OCI-LY3 (cell line): ENCODE results near the gene RXRA.

Source experiments
- H2AFZ ChIP-seq: fragments of 200-600, 300-600 bp; shearing (Covaris generic); 2 replicates; pipeline ENCODE4 v1.6.0; 2014; ENCODE audit warnings: antibody characterized with exemption, low read depth, low read length
- H3K27ac ChIP-seq: fragments of 200-600, 300-600 bp; sonication (generic); 2 replicates; pipeline ENCODE4 v1.5.1; 2014; ENCODE audit warnings: mild to moderate bottlenecking, low read length, moderate library complexity, mixed read lengths
- H3K27me3 ChIP-seq: fragments of 200-600, 300-600 bp; sonication (generic); 2 replicates; pipeline ENCODE4 v1.6.1; 2014; ENCODE audit warnings: low read depth, low read length, mixed read lengths
- H3K36me3 ChIP-seq: fragments of 200-600, 300-600 bp; sonication (generic); replicated peaks from 2 replicates; pipeline ENCODE3; 2014; ENCODE audit warnings: low read depth, low read length, mixed read lengths
- H3K4me1 ChIP-seq: fragments of 300-600, 200-600 bp; sonication (generic); 2 replicates; pipeline ENCODE4 v1.6.1; 2014; ENCODE audit warnings: low read length, mixed read lengths
- H3K4me2 ChIP-seq: fragments of 200-600, 300-600 bp; sonication (generic); 2 replicates; pipeline ENCODE4 v1.6.1; 2014; ENCODE audit warnings: low read length, mixed read lengths
- H3K4me3 ChIP-seq: fragments of 300-600, 200-600 bp; sonication (generic); 2 replicates; pipeline ENCODE4 v1.5.1; 2014; ENCODE audit warnings: antibody characterized with exemption, mild to moderate bottlenecking, low read length, moderate library complexity
- H3K79me2 ChIP-seq: fragments of 300-600, 200-600 bp; shearing (Covaris generic); 2 replicates; pipeline ENCODE4 v1.6.1; 2014; ENCODE audit warnings: mild to moderate bottlenecking, low read length, mixed read lengths
- H3K9ac ChIP-seq: fragments of 300-600, 200-600 bp; shearing (Covaris generic); 2 replicates; pipeline ENCODE4 v1.6.0; 2014; ENCODE audit warnings: mild to moderate bottlenecking, low read length, moderate library complexity
- H3K9me3 ChIP-seq: fragments of 200-600, 300-600 bp; shearing (Covaris generic); 2 replicates; pipeline ENCODE4 v1.6.1; 2014; ENCODE audit warnings: low read length, mixed read lengths; ENCODE audit not compliant: insufficient read depth
- H4K20me1 ChIP-seq: fragments of 200-600, 300-600 bp; sonication (generic); 2 replicates; pipeline ENCODE4 v1.6.1; 2016; ENCODE audit warnings: low read length, mixed read lengths; ENCODE audit not compliant: insufficient read depth
- CTCF ChIP-seq: fragments of 200-600, 300-600 bp; sonication (generic); IDR thresholded peaks from 2 replicates; pipeline ENCODE4 v1.5.1; 2014; ENCODE audit warnings: antibody characterized with exemption, low read length, low read depth
- EZH2phosphoT487 ChIP-seq: fragments of 200-600 bp; shearing (Covaris generic); IDR thresholded peaks from 2 replicates; pipeline ENCODE4 v1.6.1; 2018; ENCODE audit warnings: antibody characterized with exemption, mixed run types, low read depth

RXRA gene

DNA sequence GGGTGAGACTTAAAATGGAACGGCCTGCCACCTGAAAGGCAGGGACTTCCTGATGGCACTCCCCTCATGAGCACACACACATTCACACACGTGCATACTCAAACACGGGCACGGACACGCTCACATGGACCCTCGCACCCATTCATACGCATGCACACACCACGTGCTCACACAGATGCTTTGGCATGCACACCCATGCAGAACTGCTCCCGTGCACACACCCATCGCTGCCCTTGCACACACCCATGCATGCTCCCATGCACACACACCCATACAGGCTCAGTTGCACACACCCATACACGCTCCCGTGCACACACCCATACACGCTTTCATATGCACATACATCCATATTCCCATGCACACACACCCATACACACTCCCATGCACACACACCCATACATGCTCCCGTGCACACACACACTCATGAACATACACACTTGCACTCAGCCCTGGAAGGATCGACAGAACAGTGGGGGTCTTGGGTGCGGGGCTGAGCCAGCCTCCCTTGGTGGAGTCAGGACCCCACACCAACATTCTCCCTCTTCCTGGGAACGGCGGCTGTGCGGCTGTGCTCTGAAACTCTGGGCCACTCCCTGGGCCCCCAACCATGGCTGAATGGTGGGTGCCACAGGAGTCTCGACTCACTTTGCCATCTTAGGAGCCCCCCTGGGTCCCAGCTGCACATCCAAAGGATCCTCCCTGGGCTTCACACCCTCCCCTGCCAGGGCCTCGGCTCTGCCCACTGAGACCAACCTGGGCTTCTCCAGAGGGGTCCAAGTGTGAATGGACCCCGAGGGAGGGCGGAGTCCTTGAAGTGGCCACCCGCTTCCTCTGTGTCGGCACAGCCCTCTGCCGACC lies 115.2 kb downstream of the RXRA start:
- no peak overlapping the region for H3K9ac ChIP-seq
- H3K36me3 ChIP-seq: no peaks in the 10 kb centered on the region
- TF ChIP-seq EZH2phosphoT487: no peak
- TF ChIP-seq CTCF: no peak
- no peak overlapping the region for H3K4me3 ChIP-seq
- H3K4me2 ChIP-seq: no peak overlapping the region
- H2AFZ ChIP-seq: no peak overlapping the region
- H3K9me3 ChIP-seq: no peaks in the 10 kb centered on the region
- peaks cover 23% of the 10 kb centered on the region for H3K4me1 ChIP-seq
- H3K27me3 ChIP-seq: peaks cover 7% of the 10 kb centered on the region; the same call in 1 of the 2 replicates
- H3K27ac ChIP-seq: no peak overlapping the region
- H3K79me2 ChIP-seq: no peaks in the 10 kb centered on the region
- H4K20me1 ChIP-seq: no peaks in the 10 kb centered on the region; the same call in 1 of the 2 replicates

- Histone ChIP-seq H3K9me3 (no peaks in the 10 kb centered on the region), H3K36me3 (no peaks in the 10 kb centered on the region), H3K79me2 (no peaks in the 10 kb centered on the region), H3K27me3 (peaks cover 7% of the 10 kb centered on the region; the same call in 1 of the 2 replicates), H3K4me3 (no peak overlapping the region), H3K27ac (no peak overlapping the region), H3K9ac (no peak overlapping the region), H3K4me2 (peak overlapping the region; percentile 72; the same call in 1 of the 2 replicates), H2AFZ (no peak overlapping the region), H4K20me1 (no peaks in the 10 kb centered on the region; the same call in 1 of the 2 replicates), H3K4me1 (peaks cover 23% of the 10 kb centered on the region)
- TF ChIP-seq EZH2phosphoT487 (no peak), CTCF (no peak)
Measured at GRCh38 chr9:134442085-134442474, 115.8 kb downstream of the RXRA start.

GRCh38 chr9:134442486-134443173 lies 116.4 kb downstream of the RXRA start:
- Histone ChIP-seq H3K27me3 (peaks cover 7% of the 10 kb centered on the region; the same call in 1 of the 2 replicates), H3K9me3 (no peaks in the 10 kb centered on the region), H3K4me3 (peak overlapping the region; percentile 56), H3K36me3 (no peaks in the 10 kb centered on the region), H2AFZ (no peak overlapping the region), H3K27ac (no peak overlapping the region), H3K4me1 (peaks cover 23% of the 10 kb centered on the region), H3K9ac (peak overlapping the region; percentile 30; the same call in 1 of the 2 replicates), H3K79me2 (no peaks in the 10 kb centered on the region), H4K20me1 (no peaks in the 10 kb centered on the region; the same call in 1 of the 2 replicates), H3K4me2 (peak overlapping the region; percentile 72)
- TF ChIP-seq EZH2phosphoT487 (no peak), CTCF (no peak)
